Progenitor cell of endocrine pancreas (in vitro differentiated cells): ENCODE results near the gene JUP. TPM values are rescaled to one million over a fixed set of nuclear protein-coding genes. Genes with fewer than 3 reads are reported as not detected.

ENCODE experiments used
- DNase-seq: peaks from one replicate; pipeline ENCODE4 v3.0.0; 2021; ENCODE audit warnings: low spot score; ENCODE audit not compliant: unreplicated experiment
- H3K27ac Mint-ChIP-seq: 2 replicates; pipeline ENCODE4 v1.8.0; 2021; ENCODE audit warnings: mild to moderate bottlenecking, moderate library complexity, mixed read lengths
- H3K27me3 Mint-ChIP-seq: 2 replicates; pipeline ENCODE4 v1.8.0; 2021; ENCODE audit warnings: mixed read lengths
- H3K36me3 Mint-ChIP-seq: 2 replicates; pipeline ENCODE4 v1.8.0; 2022; ENCODE audit warnings: mixed read lengths; ENCODE audit not compliant: insufficient read depth
- H3K4me1 Mint-ChIP-seq: 2 replicates; pipeline ENCODE4 v1.8.0; 2021; ENCODE audit warnings: low read depth, mixed read lengths
- H3K4me3 Mint-ChIP-seq: 2 replicates; pipeline ENCODE4 v1.8.0; 2021; ENCODE audit warnings: low read depth, mild to moderate bottlenecking, moderate library complexity, mixed read lengths
- H3K9me3 Mint-ChIP-seq: 2 replicates; pipeline ENCODE4 v1.8.0; 2021; ENCODE audit warnings: low read depth, mixed read lengths
- total RNA-seq: library from RNA; stranded (reverse); gene quantifications from 2 replicates; pipeline ENCODE4 v1.2.1, GENCODE V29; 2021
- TF ChIP-seq, protein P1 (sequence below): fragments of 200-600 bp; sonication (generic); IDR thresholded peaks from one replicate; pipeline ENCODE4 v1.5.0; 2021; ENCODE audit warnings: antibody characterized with exemption, mild to moderate bottlenecking; ENCODE audit not compliant: unreplicated experiment

The JUP gene
- total RNA-seq, 1 donor from 2014 or later, result 195 TPM

DNA sequence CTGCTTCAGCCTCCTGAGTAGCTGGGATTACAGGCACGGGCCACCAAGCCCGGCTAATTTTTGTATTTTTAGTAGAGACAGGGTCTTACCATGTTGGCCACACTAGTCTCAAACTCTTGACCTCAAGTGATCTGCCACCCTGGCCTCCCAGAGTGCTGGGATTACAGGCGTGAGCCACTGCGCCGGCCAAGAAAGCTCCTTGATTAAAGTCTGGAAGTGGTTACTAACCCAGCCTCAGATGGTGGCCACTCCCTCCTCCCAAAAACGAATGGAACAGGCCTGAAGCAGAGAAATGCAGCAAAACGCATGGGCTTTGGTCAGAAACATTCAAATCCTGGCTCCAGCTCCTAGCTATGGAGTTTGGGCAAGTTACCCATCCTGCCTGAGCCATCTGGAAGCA is 37.6 kb upstream of the JUP start:
- Mint-ChIP-seq H3K36me3 (peaks cover 3% of the 10 kb centered on the region), H3K27me3 (no peaks in the 10 kb centered on the region), H3K27ac (no peak overlapping the region), H3K4me3 (no peak overlapping the region), H3K9me3 (no peaks in the 10 kb centered on the region), H3K4me1 (no peaks in the 10 kb centered on the region)
- DNase-seq, result no peak
- TF ChIP-seq, protein P1, sequence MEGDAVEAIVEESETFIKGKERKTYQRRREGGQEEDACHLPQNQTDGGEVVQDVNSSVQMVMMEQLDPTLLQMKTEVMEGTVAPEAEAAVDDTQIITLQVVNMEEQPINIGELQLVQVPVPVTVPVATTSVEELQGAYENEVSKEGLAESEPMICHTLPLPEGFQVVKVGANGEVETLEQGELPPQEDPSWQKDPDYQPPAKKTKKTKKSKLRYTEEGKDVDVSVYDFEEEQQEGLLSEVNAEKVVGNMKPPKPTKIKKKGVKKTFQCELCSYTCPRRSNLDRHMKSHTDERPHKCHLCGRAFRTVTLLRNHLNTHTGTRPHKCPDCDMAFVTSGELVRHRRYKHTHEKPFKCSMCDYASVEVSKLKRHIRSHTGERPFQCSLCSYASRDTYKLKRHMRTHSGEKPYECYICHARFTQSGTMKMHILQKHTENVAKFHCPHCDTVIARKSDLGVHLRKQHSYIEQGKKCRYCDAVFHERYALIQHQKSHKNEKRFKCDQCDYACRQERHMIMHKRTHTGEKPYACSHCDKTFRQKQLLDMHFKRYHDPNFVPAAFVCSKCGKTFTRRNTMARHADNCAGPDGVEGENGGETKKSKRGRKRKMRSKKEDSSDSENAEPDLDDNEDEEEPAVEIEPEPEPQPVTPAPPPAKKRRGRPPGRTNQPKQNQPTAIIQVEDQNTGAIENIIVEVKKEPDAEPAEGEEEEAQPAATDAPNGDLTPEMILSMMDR, result no peak

DNA sequence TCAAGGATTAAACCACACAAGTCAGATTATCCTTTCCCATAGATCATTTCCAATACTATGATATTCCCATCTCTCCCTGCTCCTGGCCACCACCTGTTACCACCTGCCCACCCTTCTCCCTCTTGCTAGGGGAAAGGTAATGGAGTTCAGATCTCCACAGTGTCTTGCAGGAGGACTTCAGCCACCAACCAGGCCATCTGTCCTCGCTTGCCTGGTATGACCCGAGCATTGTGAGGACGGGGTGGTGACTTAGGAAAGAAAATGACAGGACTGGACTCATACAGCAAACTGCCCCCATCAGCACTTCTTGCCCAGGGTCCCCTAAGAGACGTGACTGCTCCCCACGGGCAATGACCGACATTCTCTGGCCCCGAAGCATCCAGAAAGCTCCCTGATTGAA is 37.1 kb upstream of the JUP start:
- Mint-ChIP-seq H3K27me3 (no peaks in the 10 kb centered on the region), H3K4me3 (no peak overlapping the region)

DNA sequence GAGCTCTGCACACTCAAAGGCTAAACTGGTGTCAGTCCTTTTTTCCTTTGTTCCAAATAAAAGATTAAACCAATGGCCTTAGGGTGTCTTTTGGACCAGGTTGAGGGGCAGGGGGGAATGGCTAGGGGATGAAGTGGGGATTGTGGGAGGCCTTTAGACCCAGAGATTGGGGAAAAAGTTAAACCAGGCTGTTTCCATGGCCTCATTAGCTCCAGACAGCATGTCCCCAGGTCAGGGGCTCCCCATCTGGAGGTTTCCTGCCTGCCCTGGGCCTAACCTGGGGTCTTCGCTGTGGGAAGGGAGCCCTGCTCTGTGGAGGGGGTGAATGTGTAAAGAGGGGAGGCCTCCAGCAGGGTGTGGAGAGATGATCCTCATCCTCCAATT is 36.6 kb upstream of the JUP start:
- H3K9me3 Mint-ChIP-seq, result no peaks in the 10 kb centered on the region
- H3K27ac Mint-ChIP-seq, result no peak overlapping the region
- H3K4me3 Mint-ChIP-seq, result no peak overlapping the region
- H3K4me1 Mint-ChIP-seq, result no peaks in the 10 kb centered on the region
- no peak for DNase-seq
- H3K27me3 Mint-ChIP-seq, result no peaks in the 10 kb centered on the region
- peaks cover 3% of the 10 kb centered on the region for H3K36me3 Mint-ChIP-seq
- TF ChIP-seq, protein P1, result no peak

More for the DNA sequence above, 37.1 kb upstream of the JUP start:
- Mint-ChIP-seq H3K4me1 (no peaks in the 10 kb centered on the region), H3K9me3 (no peaks in the 10 kb centered on the region), H3K36me3 (peaks cover 3% of the 10 kb centered on the region), H3K27ac (no peak overlapping the region)
- no peak for DNase-seq
- TF ChIP-seq, protein P1, result no peak

DNA sequence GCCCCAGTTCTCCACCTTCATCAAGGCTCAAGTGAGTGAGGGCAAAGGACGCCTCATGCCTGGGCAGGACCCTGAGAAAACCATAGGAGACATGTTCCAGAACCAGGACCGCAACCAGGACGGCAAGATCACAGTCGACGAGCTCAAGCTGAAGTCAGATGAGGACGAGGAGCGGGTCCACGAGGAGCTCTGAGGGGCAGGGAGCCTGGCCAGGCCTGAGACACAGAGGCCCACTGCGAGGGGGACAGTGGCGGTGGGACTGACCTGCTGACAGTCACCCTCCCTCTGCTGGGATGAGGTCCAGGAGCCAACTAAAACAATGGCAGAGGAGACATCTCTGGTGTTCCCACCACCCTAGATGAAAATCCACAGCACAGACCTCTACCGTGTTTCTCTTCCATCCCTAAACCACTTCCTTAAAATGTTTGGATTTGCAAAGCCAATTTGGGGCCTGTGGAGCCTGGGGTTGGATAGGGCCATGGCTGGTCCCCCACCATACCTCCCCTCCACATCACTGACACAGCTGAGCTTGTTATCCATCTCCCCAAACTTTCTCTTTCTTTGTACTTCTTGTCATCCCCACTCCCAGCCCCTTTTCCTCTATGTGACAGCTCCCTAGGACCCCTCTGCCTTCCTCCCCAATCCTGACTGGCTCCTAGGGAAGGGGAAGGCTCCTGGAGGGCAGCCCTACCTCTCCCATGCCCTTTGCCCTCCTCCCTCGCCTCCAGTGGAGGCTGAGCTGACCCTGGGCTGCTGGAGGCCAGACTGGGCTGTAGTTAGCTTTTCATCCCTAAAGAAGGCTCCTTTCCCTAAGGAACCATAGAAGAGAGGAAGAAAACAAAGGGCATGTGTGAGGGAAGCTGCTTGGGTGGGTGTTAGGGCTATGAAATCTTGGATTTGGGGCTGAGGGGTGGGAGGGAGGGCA is 36.0 kb upstream of the JUP start:
- H3K9me3 Mint-ChIP-seq, result no peaks in the 10 kb centered on the region
- no peak overlapping the region for H3K4me3 Mint-ChIP-seq
- peak overlapping the region; percentile 80 for H3K27ac Mint-ChIP-seq
- TF ChIP-seq, protein P1, result no peak
- H3K36me3 Mint-ChIP-seq, result peaks cover 2% of the 10 kb centered on the region
- H3K4me1 Mint-ChIP-seq, result no peaks in the 10 kb centered on the region
- DNase-seq, result no peak
- H3K27me3 Mint-ChIP-seq, result no peaks in the 10 kb centered on the region

DNA sequence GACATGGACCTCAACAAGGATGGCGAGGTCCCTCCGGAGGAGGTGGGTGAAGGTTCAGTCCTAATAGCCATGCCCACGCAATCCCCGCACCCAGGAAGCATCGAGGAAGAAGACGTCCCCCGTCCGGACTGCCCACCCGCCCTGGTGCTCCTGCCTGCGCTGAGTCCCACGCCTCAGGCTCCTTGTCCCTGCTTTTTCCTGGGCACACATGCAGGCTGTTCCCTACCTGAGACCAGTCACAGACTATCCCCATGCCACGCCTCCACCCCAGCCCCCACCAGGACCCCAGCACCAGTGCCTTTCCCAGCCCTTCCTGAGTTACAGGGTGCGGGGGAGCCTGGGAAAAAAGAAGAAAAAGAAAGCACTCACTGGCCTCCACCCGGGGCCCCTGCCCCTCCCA is 35.3 kb upstream of the JUP start:
- Mint-ChIP-seq H3K4me3 (no peak overlapping the region), H3K9me3 (no peaks in the 10 kb centered on the region), H3K27me3 (no peaks in the 10 kb centered on the region), H3K4me1 (no peaks in the 10 kb centered on the region), H3K27ac (peak overlapping the region; percentile 78), H3K36me3 (peaks cover 2% of the 10 kb centered on the region)
- TF ChIP-seq, protein P1, result no peak
- no peak for DNase-seq
